ENCODE results near the gene MAGI2. TPM values are rescaled to one million over a fixed set of nuclear protein-coding genes. Genes with fewer than 3 reads are reported as not detected.

The MAGI2 gene
- total RNA-seq, 1 experiment from 2014 or later: 14.3 TPM

DNA sequence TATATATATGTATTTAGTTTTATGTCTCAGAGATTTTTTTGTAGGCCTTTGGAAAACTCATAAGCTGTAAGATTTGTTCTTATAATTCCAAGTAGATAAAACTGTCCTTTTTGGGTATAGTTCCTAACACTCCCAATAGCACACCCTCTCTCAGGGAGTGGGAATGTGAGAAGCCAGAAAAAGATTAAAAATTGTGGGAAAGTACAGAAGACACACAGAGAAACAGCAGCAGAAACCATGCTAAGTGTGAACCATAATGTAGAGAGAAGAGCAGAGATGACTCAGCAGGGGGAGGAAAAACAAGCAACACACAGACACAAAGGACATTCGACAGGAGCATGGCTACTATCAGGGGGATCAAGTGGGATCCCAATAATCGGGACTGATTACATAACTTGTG lies 401.6 kb downstream of the MAGI2 start:
- Histone ChIP-seq H3K9me3 (ENCODE audit: control insufficient read depth, low read depth, low read length) (no peaks in the 10 kb centered on the region), H3K9ac (ENCODE audit: extremely low read depth, insufficient read length, low read length) (no peak overlapping the region), H4K91ac (ENCODE audit: insufficient read length, low read depth, low read length) (no peak overlapping the region), H2BK20ac (ENCODE audit: low read depth, low read length, poor library complexity, severe bottlenecking) (no peak overlapping the region), H4K8ac (replicated peaks; ENCODE audit: insufficient read length, low read depth, low read length) (no peak overlapping the region), H4K20me1 (ENCODE audit: control insufficient read depth, insufficient read depth, insufficient read length) (no peaks in the 10 kb centered on the region), H2BK120ac (ENCODE audit: low read depth, low read length, poor library complexity, severe bottlenecking) (no peak overlapping the region), H2AFZ (ENCODE audit: low read length) (no peak overlapping the region), H3K27ac (ENCODE audit: insufficient read length, low read depth, low read length) (no peak overlapping the region), H3K4ac (ENCODE audit: low read depth, low read length) (no peak overlapping the region), H2AK5ac (ENCODE audit: insufficient read length, low read length) (no peak overlapping the region), H3K79me1 (ENCODE audit: insufficient read depth, low read depth, low read length, poor library complexity, severe bottlenecking) (no peaks in the 10 kb centered on the region), H3K4me2 (ENCODE audit: insufficient read depth, insufficient read length, low read length) (no peak overlapping the region), H3T11ph (ENCODE audit: low read length) (no peak overlapping the region), H2BK15ac (ENCODE audit: low read depth, low read length) (no peak overlapping the region), H2BK5ac (ENCODE audit: insufficient read length, low read length) (no peak overlapping the region), H3K4me1 (ENCODE audit: insufficient read depth, low read length) (no peaks in the 10 kb centered on the region), H3K56ac (ENCODE audit: insufficient read length, low read depth, low read length) (no peak overlapping the region), H4K5ac (ENCODE audit: insufficient read length, low read depth, low read length) (no peak overlapping the region), H3K18ac (ENCODE audit: insufficient read length, low read depth, low read length) (no peak overlapping the region), H3K23me2 (ENCODE audit: insufficient read length, low read depth, low read length, poor library complexity, severe bottlenecking) (no peaks in the 10 kb centered on the region), H3K14ac (ENCODE audit: insufficient read depth, low read length) (no peak overlapping the region), H3K27me3 (ENCODE audit: insufficient read depth, low read length) (no peaks in the 10 kb centered on the region), H2BK12ac (ENCODE audit: insufficient read length, low read depth, low read length) (no peak overlapping the region), H3K23ac (ENCODE audit: insufficient read length, low read depth, low read length) (no peak overlapping the region), H3K79me2 (ENCODE audit: insufficient read depth, low read length) (no peaks in the 10 kb centered on the region)
- Mint-ChIP-seq H3K4me3 (no peak overlapping the region), H3K9me3 (no peaks in the 10 kb centered on the region), H3K27me3 (ENCODE audit: low read depth) (no peaks in the 10 kb centered on the region), H3K4me1 (peaks cover 0 to 6% of the 10 kb centered on the region in 2 experiments; a peak in 1 of 4 replicates), H3K36me3 (ENCODE audit: insufficient read depth in 1 of 3, low read depth in 3 of 3) (no peaks in the 10 kb centered on the region), H3K27ac (no peak overlapping the region)
- no CpG with 5 or more reads among the region's 2 CpGs for WGBS (ENCODE audit: extremely low coverage, insufficient read length, low lambda C conversion rate)
- no peak for DNase-seq
- TF ChIP-seq CTCF (conservative IDR thresholded peaks at IDR 0.05): no peak
